B cell (primary cell): ENCODE data around the gene CAPN5. TPM values are rescaled to one million over a fixed set of nuclear protein-coding genes. Genes with fewer than 3 reads are reported as not detected.

Experiments
- ATAC-seq: fragments of 200-7000 bp; cut with Tn5 transposase; one replicate; pipeline ENCODE4 v1.10.0; 2021; ENCODE audit warnings: low read depth, mild to moderate bottlenecking, moderate number of reproducible peaks, moderate library complexity
- CTCF ChIA-PET: fragments of 350-600 bp; sonication (Branson Sonifier 250); formaldehyde crosslinking; loops from one replicate; lab custom pipeline; 2021; ENCODE audit warnings: antibody characterized with exemption, inconsistent platforms; lab: Charles Lee
- POLR2A ChIA-PET: fragments of 350-600 bp; sonication (Branson Sonifier 250); formaldehyde crosslinking; loops from one replicate; lab custom pipeline; 2021; ENCODE audit warnings: antibody characterized with exemption; lab: Charles Lee
- DNase-seq: peaks from one replicate; pipeline ENCODE4 v3.0.0; 2013
- H2AFZ ChIP-seq: 2 replicates; pipeline ENCODE4 v1.6.1; 2012; ENCODE audit warnings: mild to moderate bottlenecking, low read depth, low read length; ENCODE audit not compliant: insufficient read depth, poor library complexity, severe bottlenecking
- H3K27ac ChIP-seq, 2 donors: 1 replicate in 1 of 2; 2 replicates in 1 of 2; pipeline ENCODE4 v1.5.1; 2012 to 2013; ENCODE audit warnings: low read length in 2 of 2, mild to moderate bottlenecking in 2 of 2, moderate library complexity in 1 of 2
- H3K27me3 ChIP-seq, 4 experiments: fragments of 200-600 bp in 1 of 4; sonication (generic) in 1 of 4; replicated peaks in 1 of 4; 1 replicate in 2 of 4; 2 replicates in 2 of 4; pipeline versions ENCODE4 v1.6.1 to v1.7.0; 2013 to 2016; ENCODE audit warnings: low read length in 3 of 4, mild to moderate bottlenecking in 2 of 4, mixed read lengths in 1 of 4, moderate library complexity in 1 of 4; ENCODE audit not compliant: insufficient read depth in 4 of 4, control insufficient read depth in 3 of 4; ENCODE audit errors: control extremely low read depth in 1 of 4
- H3K36me3 ChIP-seq, 2 experiments: replicated peaks in 1 of 2; 1 replicate in 1 of 2; 2 replicates in 1 of 2; pipeline versions ENCODE4 v1.6.1 to v1.7.1; 2013; ENCODE audit warnings: low read length in 1 of 2; ENCODE audit not compliant: insufficient read depth in 2 of 2, control insufficient read depth in 1 of 2; ENCODE audit errors: control extremely low read depth in 1 of 2, extremely low read depth in 1 of 2
- H3K4me1 ChIP-seq, 2 donors: fragments of 200-600 bp in 1 of 2; sonication (generic) in 1 of 2; 1 replicate in 1 of 2; 2 replicates in 1 of 2; pipeline versions ENCODE4 v1.5.1 to v1.6.1; 2013 to 2017; ENCODE audit warnings: low read length in 2 of 2; ENCODE audit not compliant: control insufficient read depth in 2 of 2, insufficient read depth in 2 of 2
- H3K4me2 ChIP-seq: replicated peaks from 2 replicates; pipeline ENCODE3; 2012; ENCODE audit warnings: mild to moderate bottlenecking, low read depth, low read length; ENCODE audit not compliant: poor library complexity, severe bottlenecking
- H3K4me3 ChIP-seq, 5 experiments: fragments of 200-600 bp in 1 of 5; sonication (generic) in 1 of 5; 1 replicate in 3 of 5; 2 replicates in 2 of 5; pipeline versions ENCODE4 v1.5.1 to v1.7.0; 2011 to 2016; ENCODE audit warnings: low read length in 4 of 5, mild to moderate bottlenecking in 4 of 5, low read depth in 2 of 5, control low read depth in 1 of 5, moderate library complexity in 1 of 5; ENCODE audit not compliant: insufficient read depth in 1 of 5; ENCODE audit errors: control extremely low read depth in 1 of 5, extremely low read depth in 1 of 5
- H3K79me2 ChIP-seq: fragments of 200-600 bp; sonication (generic); one replicate; pipeline ENCODE4 v1.6.0; 2016; ENCODE audit warnings: low read length; ENCODE audit not compliant: control insufficient read depth, insufficient read depth
- H3K9ac ChIP-seq: fragments of 200-600 bp; sonication (generic); 2 replicates; pipeline ENCODE4 v1.6.1; 2017; ENCODE audit warnings: mild to moderate bottlenecking, low read length, moderate library complexity
- H3K9me3 ChIP-seq, 3 donors: one replicate each; pipeline versions ENCODE4 v1.6.1 to v1.7.1; 2013; ENCODE audit warnings: low read length in 2 of 3; ENCODE audit not compliant: control insufficient read depth in 2 of 3, insufficient read depth in 1 of 3; ENCODE audit errors: control extremely low read depth in 1 of 3
- H4K20me1 ChIP-seq: 2 replicates; pipeline ENCODE4 v1.6.0; 2012; ENCODE audit warnings: mild to moderate bottlenecking, low read length; ENCODE audit not compliant: insufficient read depth, control insufficient read depth, poor library complexity, severe bottlenecking
- H3K27ac Mint-ChIP-seq: one replicate; pipeline ENCODE4 v1.8.0; 2021; ENCODE audit warnings: mixed read lengths
- H3K27me3 Mint-ChIP-seq: one replicate; pipeline ENCODE4 v1.8.0; 2021; ENCODE audit warnings: mixed read lengths
- H3K4me1 Mint-ChIP-seq: one replicate; pipeline ENCODE4 v1.8.0; 2021; ENCODE audit warnings: mixed read lengths
- H3K4me3 Mint-ChIP-seq: one replicate; pipeline ENCODE4 v1.8.0; 2021; ENCODE audit warnings: mixed read lengths
- H3K9me3 Mint-ChIP-seq: one replicate; pipeline ENCODE4 v1.8.0; 2022; ENCODE audit warnings: mixed read lengths; ENCODE audit not compliant: insufficient read depth
- CTCF ChIP-seq: fragments of 200-600 bp; IDR thresholded peaks from one replicate; pipeline ENCODE4 v1.8.0; 2022; ENCODE audit warnings: antibody characterized with exemption, mild to moderate bottlenecking
- EZH2 ChIP-seq: IDR thresholded peaks from 2 replicates; pipeline ENCODE4 v1.6.1; 2012; ENCODE audit warnings: borderline replicate concordance, low read depth, mild to moderate bottlenecking, moderate library complexity, low read length; ENCODE audit not compliant: insufficient read depth, poor library complexity, severe bottlenecking
- WGBS: methylation state at CpG from one replicate; pipeline ENCODE4 v1.1.5; 2013; ENCODE audit warnings: missing lambda C conversion rate; ENCODE audit not compliant: insufficient coverage; 5-methylcytosine and 5-hydroxymethylcytosine counted together
- intact Hi-C: fragments of 100-400 bp; cut with micrococcal nuclease; formaldehyde crosslinking; loops from one replicate; pipeline ENCODE4 v1.10.0; 2022
- polyA plus RNA-seq: library from polyadenylated mRNA; depleted of rRNA; stranded (reverse); fragments of >200 nt; gene quantifications from 2 replicates; pipeline ENCODE4 v1.2.3, GENCODE V29; 2012
- total RNA-seq, 2 donors: library from RNA; stranded (reverse); fragments of 120-200 nt in 1 of 2; gene quantifications; 1 replicate in 1 of 2; 2 replicates in 1 of 2; pipeline versions ENCODE4 v1.2.3 to v1.2.4, GENCODE V29; 2013 to 2022

The CAPN5 gene
- total and polyA plus RNA-seq, 2 donors (not counting 1 experiment from before 2014, with no cell fraction given) = 0.74 to 0.78 TPM

GRCh38 chr11:77037057-77037456, 29.7 kb upstream of the CAPN5 start:
- H3K4me3 Mint-ChIP-seq = no peak overlapping the region
- no peak for TF ChIP-seq EZH2
- ATAC-seq (no peak), DNase-seq (no peak)
- Histone ChIP-seq H3K79me2 (no peaks in the 10 kb centered on the region), H2AFZ (no peak overlapping the region), H3K4me3 (no peak overlapping the region), H3K27ac (no peak overlapping the region), H3K27me3 (peaks cover 0 to 38% (median 11%) of the 10 kb centered on the region in 4 experiments), H3K9me3 (peaks cover 0 to 14% (median 0%) of the 10 kb centered on the region in 3 donors), H3K9ac (no peak overlapping the region), H3K4me1 (peaks cover 17 to 20% of the 10 kb centered on the region in 2 donors), H3K4me2 (no peak overlapping the region), H3K36me3 (no peaks in the 10 kb centered on the region), H4K20me1 (no peaks in the 10 kb centered on the region)
- CTCF ChIA-PET = no interaction called here
- peaks cover 41% of the 10 kb centered on the region for H3K27me3 Mint-ChIP-seq
- H3K4me1 Mint-ChIP-seq = peaks cover 21% of the 10 kb centered on the region
- WGBS = 91% methylated on average over 10 of the region's 10 CpGs
- no peak overlapping the region for H3K27ac Mint-ChIP-seq
- no peaks in the 10 kb centered on the region for H3K9me3 Mint-ChIP-seq
- intact Hi-C loops = no loop called here
- POLR2A ChIA-PET = no interaction called here

GRCh38 chr11:77038029-77038824, 28.5 kb upstream of the CAPN5 start:
- no peak for ATAC-seq
- Histone ChIP-seq H3K9ac (no peak overlapping the region), H3K79me2 (no peaks in the 10 kb centered on the region), H3K36me3 (no peaks in the 10 kb centered on the region), H3K27ac (no peak overlapping the region), H4K20me1 (no peaks in the 10 kb centered on the region), H2AFZ (no peak overlapping the region), H3K4me1 (peaks cover 17 to 20% of the 10 kb centered on the region in 2 donors), H3K4me3 (no peak overlapping the region), H3K9me3 (peaks cover 0 to 14% (median 0%) of the 10 kb centered on the region in 3 donors), H3K4me2 (no peak overlapping the region), H3K27me3 (peaks cover 0 to 45% (median 12%) of the 10 kb centered on the region in 4 experiments)
- Mint-ChIP-seq H3K4me3 (peak overlapping the region; percentile 77), H3K27me3 (peaks cover 51% of the 10 kb centered on the region), H3K27ac (no peak overlapping the region), H3K4me1 (peaks cover 21% of the 10 kb centered on the region), H3K9me3 (no peaks in the 10 kb centered on the region)
- intact Hi-C loops = no loop called here
- TF ChIP-seq EZH2 = no peak
- no peak for TF ChIP-seq CTCF
- ChIA-PET POLR2A (no interaction called here), CTCF (no interaction called here)
- 68% methylated on average over 8 of the region's 10 CpGs for WGBS
- DNase-seq = no peak
